Uterus (tissue), 2 donors: Measurements from ENCODE around the gene ELOVL4.

Experiments
- POLR2A ChIP-seq, 2 donors: fragments of 450-650 bp; IDR thresholded peaks; one replicate each; pipeline ENCODE4 v1.6.1; 2016; ENCODE audit warnings: antibody characterized with exemption in 2 of 2, mild to moderate bottlenecking in 1 of 2, moderate library complexity in 1 of 2
- TF ChIP-seq, protein P1 (sequence below), 4 experiments: fragments of 200-600 bp in 2 of 4; fragments of 450-650 bp in 2 of 4; sonication (generic) in 2 of 4; IDR thresholded peaks; one replicate each; pipeline ENCODE4 v1.5.1; 2016 to 2019; ENCODE audit warnings: antibody characterized with exemption in 4 of 4, mild to moderate bottlenecking in 2 of 4, moderate library complexity in 1 of 4

DNA sequence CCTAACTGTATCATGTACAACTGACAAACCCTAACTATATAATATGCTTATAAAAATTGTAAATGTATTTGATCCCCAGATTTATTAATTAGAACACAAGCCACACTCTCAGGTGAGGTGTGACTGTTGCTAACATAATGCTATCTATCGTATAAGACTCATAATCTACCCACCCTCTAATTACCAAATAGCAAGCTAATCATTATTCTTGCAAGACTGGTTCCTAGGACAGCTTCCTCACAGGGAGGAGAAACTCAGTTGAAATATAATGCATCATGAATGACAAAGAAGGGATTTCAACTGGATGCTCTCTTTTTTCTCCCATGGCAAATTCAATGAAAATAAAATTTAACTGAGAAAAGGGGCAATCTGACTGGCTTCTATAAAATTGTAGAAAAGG lies 35.4 kb downstream of the ELOVL4 start:
- TF ChIP-seq, protein P1, sequence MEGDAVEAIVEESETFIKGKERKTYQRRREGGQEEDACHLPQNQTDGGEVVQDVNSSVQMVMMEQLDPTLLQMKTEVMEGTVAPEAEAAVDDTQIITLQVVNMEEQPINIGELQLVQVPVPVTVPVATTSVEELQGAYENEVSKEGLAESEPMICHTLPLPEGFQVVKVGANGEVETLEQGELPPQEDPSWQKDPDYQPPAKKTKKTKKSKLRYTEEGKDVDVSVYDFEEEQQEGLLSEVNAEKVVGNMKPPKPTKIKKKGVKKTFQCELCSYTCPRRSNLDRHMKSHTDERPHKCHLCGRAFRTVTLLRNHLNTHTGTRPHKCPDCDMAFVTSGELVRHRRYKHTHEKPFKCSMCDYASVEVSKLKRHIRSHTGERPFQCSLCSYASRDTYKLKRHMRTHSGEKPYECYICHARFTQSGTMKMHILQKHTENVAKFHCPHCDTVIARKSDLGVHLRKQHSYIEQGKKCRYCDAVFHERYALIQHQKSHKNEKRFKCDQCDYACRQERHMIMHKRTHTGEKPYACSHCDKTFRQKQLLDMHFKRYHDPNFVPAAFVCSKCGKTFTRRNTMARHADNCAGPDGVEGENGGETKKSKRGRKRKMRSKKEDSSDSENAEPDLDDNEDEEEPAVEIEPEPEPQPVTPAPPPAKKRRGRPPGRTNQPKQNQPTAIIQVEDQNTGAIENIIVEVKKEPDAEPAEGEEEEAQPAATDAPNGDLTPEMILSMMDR (IDR thresholded peaks at IDR 0.05), result no peak
- no peak for TF ChIP-seq POLR2A (IDR thresholded peaks at IDR 0.05)
